HG03064 (cell line): ENCODE data around the gene TBC1D5.
"Not testable (repeated sequence)": the region's sequence is repeated elsewhere in the genome, so short reads cannot be mapped to it uniquely, and the experiment has no call there.

Source experiments
- ATAC-seq: cut with Tn5 transposase; IDR thresholded peaks from one replicate; pipeline ENCODE4 v1.9.1; 2021; ENCODE audit warnings: low read depth; ENCODE audit not compliant: unreplicated experiment

Gene TBC1D5

GRCh38 chr3:17554078-17554477 lies 188.4 kb downstream of the TBC1D5 start:
- ATAC-seq = no peak

GRCh38 chr3:17553080-17553479 lies 189.4 kb downstream of the TBC1D5 start:
- ATAC-seq = no peak

- no peak for ATAC-seq
These were observed 190.1 kb downstream of the TBC1D5 start for GRCh38 chr3:17552351-17552750.

GRCh38 chr3:17551895-17552294 lies 190.5 kb downstream of the TBC1D5 start:
- ATAC-seq = no peak

- ATAC-seq = no peak
These were observed 191.1 kb downstream of the TBC1D5 start for GRCh38 chr3:17551333-17551732.

- ATAC-seq = no peak
These were observed 191.8 kb downstream of the TBC1D5 start for GRCh38 chr3:17550624-17551023.

GRCh38 chr3:17546500-17547255 lies 195.8 kb downstream of the TBC1D5 start:
- ATAC-seq = no peak

GRCh38 chr3:17544632-17545031 lies 197.8 kb downstream of the TBC1D5 start:
- no peak for ATAC-seq

- no peak for ATAC-seq
These were observed 199.8 kb downstream of the TBC1D5 start for GRCh38 chr3:17542591-17542990.

GRCh38 chr3:17539436-17539835 lies 203.0 kb downstream of the TBC1D5 start:
- no peak for ATAC-seq

GRCh38 chr3:17535274-17535673 lies 207.2 kb downstream of the TBC1D5 start:
- no peak for ATAC-seq

- ATAC-seq = not testable (repeated sequence)
These were observed 210.0 kb downstream of the TBC1D5 start for GRCh38 chr3:17532446-17532845.

- no peak for ATAC-seq
These were observed 212.8 kb downstream of the TBC1D5 start for GRCh38 chr3:17529677-17530076.

- ATAC-seq = no peak
These were observed 224.0 kb downstream of the TBC1D5 start for GRCh38 chr3:17518189-17519059.

- ATAC-seq = no peak
These were observed 226.8 kb downstream of the TBC1D5 start for GRCh38 chr3:17515445-17516234.

- ATAC-seq = peak; percentile 66
These were observed 227.8 kb downstream of the TBC1D5 start for GRCh38 chr3:17514597-17514996.

- ATAC-seq = no peak
These were observed 232.2 kb downstream of the TBC1D5 start for GRCh38 chr3:17510265-17510664.

- no peak for ATAC-seq
These were observed 234.2 kb downstream of the TBC1D5 start for GRCh38 chr3:17508180-17508752.

- ATAC-seq = no peak
These were observed 235.0 kb downstream of the TBC1D5 start for GRCh38 chr3:17507480-17507879.

GRCh38 chr3:17505856-17506255 lies 236.6 kb downstream of the TBC1D5 start:
- no peak for ATAC-seq

- no peak for ATAC-seq
These were observed 240.7 kb downstream of the TBC1D5 start for GRCh38 chr3:17501745-17502144.
